Activated T-cell treated with anti-CD3 and anti-CD28 coated beads, Interleukin-2, amount 50 U/mL, for 4 hours (primary cell): ENCODE data around the gene TMEM88. TPM values are rescaled to one million over a fixed set of nuclear protein-coding genes. Genes with fewer than 3 reads are reported as not detected.
"Not testable (repeated sequence)": the region's sequence is repeated elsewhere in the genome, so short reads cannot be mapped to it uniquely, and the experiment has no call there.

Source experiments
- ATAC-seq, 2 donors: fragments of 200-7000 bp; cut with Tn5 transposase; one replicate each; pipeline ENCODE4 v1.10.0; 2021
- DNase-seq: peaks from one replicate; pipeline ENCODE4 v3.0.0-alpha.2; 2020
- H3K27me3 Mint-ChIP-seq: one replicate; pipeline ENCODE4 v1.8.0; 2021; ENCODE audit warnings: low read depth, mixed read lengths
- H3K36me3 Mint-ChIP-seq: one replicate; pipeline ENCODE4 v1.8.0; 2022; ENCODE audit warnings: mixed read lengths; ENCODE audit not compliant: insufficient read depth
- H3K4me1 Mint-ChIP-seq: one replicate; pipeline ENCODE4 v1.8.0; 2021; ENCODE audit warnings: low read depth, mixed read lengths
- H3K4me3 Mint-ChIP-seq: one replicate; pipeline ENCODE4 v1.8.0; 2021; ENCODE audit warnings: mild to moderate bottlenecking, moderate library complexity, mixed read lengths
- H3K9me3 Mint-ChIP-seq: one replicate; pipeline ENCODE4 v1.8.0; 2021; ENCODE audit warnings: mixed read lengths
- total RNA-seq, 3 donors: library from RNA; stranded (reverse); gene quantifications; one replicate each; pipeline ENCODE4 v1.2.1, GENCODE V29; 2021

TMEM88 gene
- total RNA-seq, 3 donors from 2014 or later, result 8.9 to 11.1 (median 9.9) TPM

DNA sequence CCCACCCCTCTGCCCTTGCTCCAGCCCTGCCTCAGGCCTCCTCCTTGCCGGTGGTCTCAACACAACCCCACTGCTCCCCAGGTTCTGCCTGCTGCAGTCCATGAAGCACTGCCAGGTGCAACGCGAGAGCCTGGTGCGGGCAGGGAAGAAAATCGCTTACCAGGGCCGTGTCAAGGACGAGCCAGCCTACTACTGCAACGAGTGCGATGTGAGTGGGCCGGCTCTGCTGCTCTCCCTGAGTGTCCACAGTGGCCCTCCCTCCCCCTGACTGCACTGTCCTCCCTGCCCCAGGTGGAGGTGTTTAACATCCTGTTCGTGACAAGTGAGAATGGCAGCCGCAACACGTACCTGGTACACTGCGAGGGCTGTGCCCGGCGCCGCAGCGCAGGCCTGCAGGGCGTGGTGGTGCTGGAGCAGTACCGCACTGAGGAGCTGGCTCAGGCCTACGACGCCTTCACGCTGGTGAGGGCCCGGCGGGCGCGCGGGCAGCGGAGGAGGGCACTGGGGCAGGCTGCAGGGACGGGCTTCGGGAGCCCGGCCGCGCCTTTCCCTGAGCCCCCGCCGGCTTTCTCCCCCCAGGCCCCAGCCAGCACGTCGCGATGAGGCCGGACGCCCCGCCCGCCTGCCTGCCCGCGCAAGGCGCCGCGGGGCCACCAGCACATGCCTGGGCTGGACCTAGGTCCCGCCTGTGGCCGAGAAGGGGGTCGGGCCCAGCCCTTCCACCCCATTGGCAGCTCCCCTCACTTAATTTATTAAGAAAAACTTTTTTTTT lies 1.8 kb upstream of the TMEM88 start:
- H3K4me1 Mint-ChIP-seq, result peaks cover 35% of the 10 kb centered on the region
- peaks cover 33% of the 10 kb centered on the region for H3K36me3 Mint-ChIP-seq
- no peaks in the 10 kb centered on the region for H3K9me3 Mint-ChIP-seq
- ATAC-seq, result no peak
- H3K27me3 Mint-ChIP-seq, result no peaks in the 10 kb centered on the region
- H3K4me3 Mint-ChIP-seq, result no peak overlapping the region
- peak; percentile 24 for DNase-seq

DNA sequence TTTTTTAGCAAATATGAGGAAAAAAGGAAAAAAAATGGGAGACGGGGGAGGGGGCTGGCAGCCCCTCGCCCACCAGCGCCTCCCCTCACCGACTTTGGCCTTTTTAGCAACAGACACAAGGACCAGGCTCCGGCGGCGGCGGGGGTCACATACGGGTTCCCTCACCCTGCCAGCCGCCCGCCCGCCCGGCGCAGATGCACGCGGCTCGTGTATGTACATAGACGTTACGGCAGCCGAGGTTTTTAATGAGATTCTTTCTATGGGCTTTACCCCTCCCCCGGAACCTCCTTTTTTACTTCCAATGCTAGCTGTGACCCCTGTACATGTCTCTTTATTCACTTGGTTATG lies 1.2 kb upstream of the TMEM88 start:
- ATAC-seq (no peak), DNase-seq (no peak)
- H3K9me3 Mint-ChIP-seq, result no peaks in the 10 kb centered on the region
- H3K4me3 Mint-ChIP-seq, result peak overlapping the region; percentile 37
- peaks cover 34% of the 10 kb centered on the region for H3K4me1 Mint-ChIP-seq
- H3K36me3 Mint-ChIP-seq, result peaks cover 33% of the 10 kb centered on the region
- H3K27me3 Mint-ChIP-seq, result no peaks in the 10 kb centered on the region

DNA sequence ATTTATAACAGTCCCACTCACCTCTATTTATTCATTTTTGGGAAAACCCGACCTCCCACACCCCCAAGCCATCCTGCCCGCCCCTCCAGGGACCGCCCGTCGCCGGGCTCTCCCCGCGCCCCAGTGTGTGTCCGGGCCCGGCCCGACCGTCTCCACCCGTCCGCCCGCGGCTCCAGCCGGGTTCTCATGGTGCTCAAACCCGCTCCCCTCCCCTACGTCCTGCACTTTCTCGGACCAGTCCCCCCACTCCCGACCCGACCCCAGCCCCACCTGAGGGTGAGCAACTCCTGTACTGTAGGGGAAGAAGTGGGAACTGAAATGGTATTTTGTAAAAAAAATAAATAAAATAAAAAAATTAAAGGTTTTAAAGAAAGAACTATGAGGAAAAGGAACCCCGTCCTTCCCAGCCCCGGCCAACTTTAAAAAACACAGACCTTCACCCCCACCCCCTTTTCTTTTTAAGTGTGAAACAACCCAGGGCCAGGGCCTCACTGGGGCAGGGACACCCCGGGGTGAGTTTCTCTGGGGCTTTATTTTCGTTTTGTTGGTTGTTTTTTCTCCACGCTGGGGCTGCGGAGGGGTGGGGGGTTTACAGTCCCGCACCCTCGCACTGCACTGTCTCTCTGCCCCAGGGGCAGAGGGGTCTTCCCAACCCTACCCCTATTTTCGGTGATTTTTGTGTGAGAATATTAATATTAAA lies 638 bp upstream of the TMEM88 start:
- Mint-ChIP-seq H3K4me1 (peaks cover 37% of the 10 kb centered on the region), H3K9me3 (no peaks in the 10 kb centered on the region), H3K36me3 (peaks cover 36% of the 10 kb centered on the region), H3K27me3 (no peaks in the 10 kb centered on the region), H3K4me3 (peak overlapping the region; percentile 37)
- ATAC-seq (no peak), DNase-seq (no peak)

DNA sequence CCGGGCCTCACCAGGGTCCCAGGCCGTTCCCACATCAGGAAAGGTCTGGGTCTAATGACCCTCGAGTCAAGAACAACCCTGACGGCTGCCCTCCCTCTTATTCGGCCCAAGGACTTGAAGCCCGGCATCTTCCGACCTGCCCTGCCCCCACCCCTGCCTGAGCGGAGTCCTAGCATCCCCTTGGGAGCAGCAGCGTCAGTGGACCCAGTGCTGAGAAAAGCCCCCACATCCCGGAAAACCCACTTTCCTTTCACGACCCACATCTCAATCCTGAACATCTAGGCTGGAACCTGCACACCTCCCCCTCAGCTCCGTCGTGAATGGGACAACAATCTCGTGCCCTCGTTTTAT lies 769 bp downstream of the TMEM88 start:
- Mint-ChIP-seq H3K4me1 (peaks cover 30% of the 10 kb centered on the region), H3K4me3 (no peak overlapping the region)

DNA sequence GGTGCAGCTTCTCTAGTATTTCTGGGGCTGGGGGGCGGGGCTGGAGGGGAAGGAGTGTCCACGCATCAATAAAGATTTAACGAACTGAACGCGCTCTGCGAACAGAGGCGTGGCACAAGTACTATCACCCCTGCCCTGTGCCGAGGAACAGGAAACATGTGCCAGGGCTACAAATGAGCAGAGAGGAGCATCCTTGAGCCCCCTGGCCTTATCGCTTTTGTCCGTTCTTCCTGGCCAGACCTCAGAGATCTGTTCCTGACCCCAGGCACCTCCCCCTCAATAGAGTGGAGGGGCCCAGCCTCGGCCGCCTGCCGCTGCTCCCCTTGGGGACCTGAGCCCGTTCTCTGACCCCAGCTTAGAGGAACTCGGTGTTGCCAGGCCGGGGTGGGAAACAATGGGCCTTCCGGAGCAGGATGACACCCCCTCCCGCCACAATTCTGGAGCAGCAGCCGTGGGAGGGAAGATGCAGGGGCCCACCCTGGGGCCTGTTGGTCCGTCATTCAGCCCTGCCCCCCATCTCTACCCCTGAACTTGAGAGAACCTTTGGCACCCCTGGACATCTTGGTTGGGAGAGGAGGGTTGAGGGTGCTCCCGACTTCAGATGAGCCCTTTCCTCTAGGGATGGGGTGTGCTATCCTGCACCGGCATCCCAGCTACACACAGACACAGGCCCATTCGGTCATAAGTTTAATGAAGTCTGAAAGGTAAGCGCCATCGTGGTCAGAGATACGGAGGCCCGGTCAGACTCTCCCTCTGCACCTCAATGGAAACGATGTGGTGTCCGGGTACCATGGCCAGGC lies 1.3 kb downstream of the TMEM88 start:
- peaks cover 25% of the 10 kb centered on the region for H3K4me1 Mint-ChIP-seq
- peaks cover 31% of the 10 kb centered on the region for H3K36me3 Mint-ChIP-seq
- ATAC-seq, result no peak
- peak; percentile 50 for DNase-seq
- no peak overlapping the region for H3K4me3 Mint-ChIP-seq
- no peaks in the 10 kb centered on the region for H3K9me3 Mint-ChIP-seq
- H3K27me3 Mint-ChIP-seq, result no peaks in the 10 kb centered on the region

More for the DNA sequence above, 769 bp downstream of the TMEM88 start:
- Mint-ChIP-seq H3K36me3 (peaks cover 35% of the 10 kb centered on the region), H3K9me3 (no peaks in the 10 kb centered on the region), H3K27me3 (no peaks in the 10 kb centered on the region)
- ATAC-seq (no peak), DNase-seq (peak; percentile 39)

DNA sequence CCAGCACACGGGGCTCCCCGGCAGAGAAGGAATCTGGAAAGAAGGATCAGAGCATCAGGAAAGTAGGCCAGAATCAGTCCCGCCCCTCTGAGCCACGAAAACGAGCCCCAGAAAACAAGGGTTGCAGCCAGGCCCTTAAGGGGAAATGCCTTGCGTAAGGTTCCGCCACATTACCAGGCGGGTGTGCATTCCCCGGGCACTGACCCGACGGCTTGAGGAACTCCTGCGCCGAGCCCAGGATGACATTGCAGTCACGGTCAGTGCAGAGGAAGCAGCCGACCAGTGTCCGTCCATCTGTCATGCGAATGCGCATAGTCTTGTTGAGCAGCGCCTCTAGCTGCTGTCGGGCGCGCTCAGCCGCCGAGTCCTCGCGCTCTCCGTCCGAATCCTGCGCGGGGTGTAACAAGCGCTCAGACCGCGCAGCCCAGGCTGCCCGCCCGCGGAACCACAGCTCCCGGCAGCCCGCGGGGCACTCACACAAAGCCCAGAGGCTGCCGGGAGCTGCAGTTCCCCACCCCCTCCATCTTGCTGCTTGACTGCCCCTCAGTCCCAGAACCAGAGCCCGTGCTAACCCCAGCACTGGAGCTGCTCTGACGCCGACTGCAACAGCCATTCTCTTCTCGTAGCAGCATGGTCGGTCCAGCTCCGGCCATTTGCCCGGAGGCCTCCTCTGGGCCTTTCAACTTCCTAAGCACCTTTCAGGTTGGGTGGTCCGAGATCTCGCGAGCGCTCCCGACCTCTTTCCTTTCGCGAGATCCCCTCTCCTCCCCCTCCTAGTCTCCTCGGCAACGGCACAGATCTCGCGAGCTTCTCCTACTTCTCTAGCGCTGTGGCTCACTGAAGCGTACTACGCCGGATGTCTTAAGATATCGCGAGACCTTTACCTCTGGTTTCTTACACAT lies 2.2 kb downstream of the TMEM88 start, which contains the start of gene NAA38:
Gene NAA38, minus strand, starts transcription at position 749 of the 902 bp plus-strand sequence. Its CDS starts 96 bp downstream, at position 653.
- H3K27me3 Mint-ChIP-seq, result no peaks in the 10 kb centered on the region
- H3K36me3 Mint-ChIP-seq, result peaks cover 22% of the 10 kb centered on the region
- H3K4me3 Mint-ChIP-seq, result no peak within 1 kb of the TSS
- DNase-seq, result peak; percentile 91
- no peaks in the 10 kb centered on the region for H3K9me3 Mint-ChIP-seq
- ATAC-seq, result peak; percentile 90
- H3K4me1 Mint-ChIP-seq, result peaks cover 17% of the 10 kb centered on the region

DNA sequence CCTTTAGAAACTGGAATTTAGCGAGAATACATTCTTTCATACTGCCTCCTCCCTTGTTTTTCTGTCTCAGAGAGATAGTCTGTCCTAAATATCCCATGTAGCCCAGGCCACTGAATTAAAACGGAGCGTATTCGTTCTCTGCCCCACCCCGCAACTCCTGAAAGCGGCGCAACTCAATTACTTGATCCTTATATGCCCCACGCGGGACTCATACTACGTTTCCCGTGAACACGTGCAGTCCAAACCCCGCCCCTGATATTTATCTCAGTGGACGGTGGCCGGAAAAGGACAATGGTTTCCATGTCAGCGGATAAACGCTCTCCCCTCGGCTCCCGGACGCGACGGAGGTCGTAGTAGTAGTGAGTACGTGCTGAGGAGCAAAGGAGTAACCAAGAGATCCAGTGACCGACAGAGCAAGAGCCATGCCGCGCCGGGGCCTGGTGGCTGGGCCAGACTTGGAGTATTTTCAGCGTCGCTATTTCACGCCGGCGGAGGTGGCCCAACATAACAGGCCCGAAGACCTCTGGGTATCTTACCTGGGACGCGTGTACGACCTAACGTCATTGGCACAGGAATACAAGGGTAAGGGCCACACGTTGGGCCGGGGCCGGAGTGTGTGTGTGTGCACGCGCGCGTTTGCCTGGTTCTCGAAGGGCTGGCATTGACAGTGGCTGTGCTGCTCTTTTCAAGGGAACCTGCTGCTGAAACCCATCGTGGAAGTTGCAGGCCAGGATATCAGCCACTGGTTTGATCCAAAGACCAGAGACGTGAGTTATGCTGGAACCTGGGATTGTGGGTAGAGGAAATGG lies 3.1 kb downstream of the TMEM88 start, which contains the start of gene CYB5D1:
Gene CYB5D1, plus strand, starts transcription at position 291 of the 809 bp plus-strand sequence. Its CDS starts 132 bp downstream, at position 423.
- H3K4me1 Mint-ChIP-seq, result peaks cover 16% of the 10 kb centered on the region
- DNase-seq (peak; percentile 83), ATAC-seq (peak; percentile 47 to 49)
- H3K27me3 Mint-ChIP-seq, result no peaks in the 10 kb centered on the region
- H3K36me3 Mint-ChIP-seq, result peaks cover 21% of the 10 kb centered on the region
- no peaks in the 10 kb centered on the region for H3K9me3 Mint-ChIP-seq
- H3K4me3 Mint-ChIP-seq, result no peak within 1 kb of the TSS

DNA sequence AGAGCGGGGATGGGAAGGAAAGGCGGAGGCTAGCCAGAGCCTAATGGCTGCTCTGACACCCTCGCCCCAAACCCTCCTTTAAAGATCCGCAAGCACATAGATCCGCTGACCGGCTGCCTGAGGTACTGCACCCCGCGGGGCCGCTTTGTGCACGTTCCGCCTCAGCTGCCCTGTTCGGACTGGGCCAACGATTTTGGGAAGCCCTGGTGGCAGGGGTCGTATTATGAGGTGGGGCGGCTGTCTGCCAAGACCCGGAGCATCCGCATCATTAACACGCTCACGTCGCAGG lies 3.6 kb downstream of the TMEM88 start:
- DNase-seq, result peak; percentile 38
- Mint-ChIP-seq H3K27me3 (no peaks in the 10 kb centered on the region), H3K9me3 (no peaks in the 10 kb centered on the region), H3K4me3 (no peak overlapping the region), H3K36me3 (peaks cover 20% of the 10 kb centered on the region), H3K4me1 (peaks cover 16% of the 10 kb centered on the region)
- no peak for ATAC-seq

DNA sequence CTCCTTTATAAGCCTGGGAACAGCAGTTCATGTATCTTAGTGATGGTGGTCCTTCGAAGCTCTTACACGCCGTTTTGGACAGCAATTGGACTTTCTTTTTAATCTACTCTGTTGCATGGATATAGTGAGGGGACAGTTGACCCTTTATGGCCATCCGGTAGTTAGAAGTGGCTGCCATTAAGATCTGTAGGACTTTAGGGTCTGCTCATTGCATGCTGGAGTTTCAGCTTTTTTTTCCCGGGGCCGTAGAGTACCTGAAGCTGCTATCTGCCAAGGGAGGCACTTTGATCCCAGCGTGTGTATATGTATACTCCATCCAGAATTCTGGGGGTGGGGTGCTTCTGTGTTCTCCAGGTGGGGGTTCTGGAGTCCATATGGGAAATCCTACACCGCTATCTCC lies 4.2 kb downstream of the TMEM88 start:
- Mint-ChIP-seq H3K36me3 (peaks cover 17% of the 10 kb centered on the region), H3K4me3 (no peak overlapping the region), H3K27me3 (no peaks in the 10 kb centered on the region), H3K4me1 (peaks cover 12% of the 10 kb centered on the region), H3K9me3 (no peaks in the 10 kb centered on the region)
- ATAC-seq (no peak), DNase-seq (no peak)

DNA sequence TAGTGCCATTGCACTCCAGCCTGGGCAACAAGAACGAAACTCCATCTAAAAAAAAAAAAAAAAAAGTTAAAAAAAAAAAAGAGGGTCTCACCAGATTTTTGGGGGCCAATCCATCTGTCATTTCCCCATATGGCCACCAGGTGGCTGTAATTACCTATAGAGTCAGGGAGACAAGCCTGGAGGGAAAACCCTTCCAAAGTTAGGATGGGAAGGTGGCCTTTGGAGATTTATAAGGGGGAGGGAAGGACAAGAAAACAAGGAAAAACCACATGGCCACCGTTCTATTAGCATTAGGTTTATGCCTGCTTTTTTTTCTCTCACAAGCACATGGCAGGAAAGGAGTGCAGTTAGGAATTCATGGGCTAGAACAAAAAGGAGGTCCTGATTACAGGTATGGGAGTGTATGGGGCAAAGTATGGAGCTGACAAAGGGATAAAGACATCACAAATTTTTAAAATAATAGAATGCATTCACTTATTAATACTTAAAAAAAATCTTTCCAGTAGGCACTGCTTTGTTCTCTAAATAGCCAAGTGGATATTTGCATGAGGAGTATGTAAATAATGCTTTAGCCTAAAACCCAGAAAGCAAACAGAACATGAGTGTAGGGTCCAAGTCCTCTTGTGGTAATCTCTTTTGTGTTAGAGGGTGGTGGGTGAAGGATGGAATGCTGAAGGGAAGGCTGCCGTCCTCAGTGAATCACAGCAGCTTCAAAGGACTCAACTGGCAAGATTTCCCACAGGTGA lies 8.0 kb downstream of the TMEM88 start:
- ATAC-seq (no peak), DNase-seq (peak; percentile 44)
- H3K4me1 Mint-ChIP-seq, result peaks cover 25% of the 10 kb centered on the region
- no peaks in the 10 kb centered on the region for H3K9me3 Mint-ChIP-seq
- H3K36me3 Mint-ChIP-seq, result peaks cover 15% of the 10 kb centered on the region
- H3K27me3 Mint-ChIP-seq, result no peaks in the 10 kb centered on the region
- H3K4me3 Mint-ChIP-seq, result no peak overlapping the region

DNA sequence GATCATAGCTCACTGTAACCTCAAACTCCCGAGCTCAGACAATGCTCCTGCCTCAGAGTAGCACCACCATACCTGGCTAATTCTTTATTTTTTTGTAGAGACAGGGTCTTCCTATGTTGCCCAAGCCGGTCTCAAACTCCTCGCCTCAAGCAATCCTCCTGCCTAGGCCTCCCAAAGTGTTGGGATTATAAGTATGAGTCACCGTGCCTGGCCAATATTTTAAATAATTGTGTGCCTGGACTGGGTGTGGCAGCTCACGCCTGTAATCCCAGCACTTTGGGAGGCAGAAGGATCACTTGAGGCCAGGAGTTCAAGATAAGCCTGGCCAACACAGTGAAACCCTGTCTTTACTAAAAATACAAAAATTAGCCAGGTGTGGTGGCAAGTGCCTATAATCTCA lies 9.5 kb downstream of the TMEM88 start:
- peaks cover 32% of the 10 kb centered on the region for H3K4me1 Mint-ChIP-seq
- H3K36me3 Mint-ChIP-seq, result peaks cover 10% of the 10 kb centered on the region
- not testable (repeated sequence) for ATAC-seq, H3K9me3 Mint-ChIP-seq, H3K27me3 Mint-ChIP-seq, DNase-seq, H3K4me3 Mint-ChIP-seq

DNA sequence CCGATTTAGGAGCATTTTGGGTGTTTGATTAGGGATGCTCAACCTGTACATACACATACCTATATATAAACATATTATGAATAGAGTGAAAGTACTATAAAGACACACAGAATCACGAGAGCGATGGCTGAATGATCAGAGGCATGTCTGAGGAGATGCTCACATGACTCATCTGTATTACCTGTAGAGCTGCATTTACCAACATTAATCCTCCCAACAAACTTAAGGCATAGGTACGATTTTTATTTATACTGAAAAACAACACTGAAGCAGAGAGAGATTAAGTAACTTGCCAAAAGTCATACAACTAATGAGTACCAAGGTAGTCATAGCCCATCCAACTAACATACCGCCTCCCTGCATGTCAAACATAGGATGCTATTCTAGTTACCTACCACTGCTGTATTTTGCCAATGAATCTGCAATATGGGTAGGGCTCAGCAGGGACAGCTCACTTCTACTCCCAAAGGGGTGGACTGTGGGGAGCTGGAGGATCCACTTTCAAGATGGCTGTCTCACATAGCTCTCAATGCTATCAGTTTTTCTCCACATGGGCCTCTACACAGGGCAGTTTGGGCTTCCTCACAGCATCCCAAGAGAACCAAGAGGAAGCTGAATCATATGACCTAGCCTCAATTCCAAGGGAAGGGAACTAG lies 10.3 kb downstream of the TMEM88 start:
- no peak for DNase-seq
- ATAC-seq, result peak; percentile 35 to 50
- Mint-ChIP-seq H3K36me3 (peaks cover 5% of the 10 kb centered on the region), H3K4me3 (no peak overlapping the region), H3K9me3 (no peaks in the 10 kb centered on the region), H3K27me3 (no peaks in the 10 kb centered on the region), H3K4me1 (peaks cover 27% of the 10 kb centered on the region)
